Measurements from ENCODE around the gene SORBS1.
A peak's percentile ranks its signal among the peaks of the same experiment; 100 is the strongest.

Gene SORBS1

DNA sequence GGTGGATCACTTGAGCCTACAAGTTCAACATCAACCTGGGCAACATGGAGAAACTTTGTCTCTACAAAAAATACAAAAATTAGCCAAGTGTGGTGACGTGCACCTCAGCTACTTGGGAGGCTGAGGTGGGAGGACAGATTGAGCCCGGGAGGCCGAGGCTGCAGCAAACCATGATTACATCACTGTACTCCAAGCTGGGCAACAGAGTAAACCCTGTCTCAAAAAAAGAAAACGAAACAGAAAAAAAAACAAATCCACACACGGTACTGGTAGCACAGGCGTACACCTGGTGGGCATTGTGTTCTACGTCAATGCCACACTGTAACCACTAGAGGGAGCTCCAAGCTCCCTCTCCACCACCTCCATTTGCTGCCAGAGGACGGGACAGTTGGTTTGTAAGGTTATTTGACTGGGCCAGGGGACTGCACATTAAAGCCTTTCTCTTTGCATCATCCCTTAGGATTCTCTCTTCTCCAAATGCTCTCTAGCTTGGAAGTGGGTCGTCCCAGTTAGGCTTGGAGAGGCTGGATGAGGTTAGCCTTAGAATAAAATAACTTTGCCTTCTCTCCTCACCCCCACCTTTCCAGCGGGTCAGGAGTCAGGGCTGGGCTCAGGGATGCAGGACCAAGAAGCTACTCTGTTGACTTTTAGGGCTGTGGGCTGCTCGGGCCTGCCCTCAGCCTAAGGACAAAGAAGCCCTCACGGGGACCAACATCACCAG is 130.8 kb downstream of the SORBS1 start:
- peak; percentile 55 to 71 (median 64) for DNase-seq

DNA sequence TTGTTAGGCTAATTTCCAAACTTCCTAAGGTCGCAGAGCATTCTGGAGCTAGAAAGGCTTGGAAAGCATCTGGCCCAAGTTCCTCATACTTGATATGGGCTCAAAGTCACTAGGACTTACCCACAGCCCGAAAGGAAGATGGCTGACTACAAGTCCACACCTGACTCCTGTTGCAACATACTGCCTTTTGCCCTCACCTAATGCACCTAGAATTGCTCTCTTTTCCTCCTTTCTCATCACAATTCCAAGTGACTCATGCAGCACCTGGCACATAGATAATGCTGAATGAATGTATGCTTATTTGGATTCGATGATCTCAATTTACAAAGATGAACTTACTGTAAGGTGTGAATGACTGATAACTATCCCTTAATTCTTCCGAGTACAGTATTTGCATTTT is 131.5 kb downstream of the SORBS1 start:
- no peak for DNase-seq

DNA sequence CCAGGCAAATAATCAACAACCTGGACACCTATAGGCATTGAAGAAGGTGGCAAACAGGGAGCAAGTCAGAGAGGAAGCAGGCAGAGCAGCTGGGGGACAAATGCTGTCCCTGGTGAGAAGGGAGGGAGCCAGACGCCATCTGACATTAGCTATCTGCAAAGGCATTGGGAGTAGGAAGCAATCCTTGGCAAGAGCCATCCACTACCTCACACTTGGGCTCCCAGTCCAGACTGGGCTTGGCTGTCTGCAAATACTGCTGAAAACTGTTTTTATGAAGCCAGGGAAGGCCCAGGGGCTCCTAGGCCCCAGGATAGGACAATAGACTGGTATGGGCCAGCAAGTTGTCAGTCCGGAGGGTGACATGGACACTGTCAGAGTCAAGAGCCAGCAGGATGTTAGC is 132.5 kb downstream of the SORBS1 start:
- DNase-seq: no peak

DNA sequence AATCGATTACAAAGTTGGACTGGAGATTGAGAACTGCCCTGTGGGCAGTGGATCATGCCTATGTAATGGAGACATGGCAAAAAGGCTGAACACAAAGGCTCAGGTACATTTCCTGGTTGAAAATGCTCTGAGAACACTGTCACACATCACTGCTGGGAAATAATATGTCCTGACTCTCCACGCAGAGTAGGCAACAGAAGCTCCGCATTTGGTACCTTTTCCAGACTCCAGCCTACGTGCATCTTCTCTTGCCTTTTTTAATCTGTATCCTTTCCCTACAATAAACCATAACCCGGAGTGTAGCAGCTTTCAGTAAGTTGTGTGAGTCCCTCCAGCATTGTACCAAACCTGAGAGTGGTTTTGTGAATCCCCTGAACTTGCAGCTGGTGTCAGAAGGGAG is 134.7 kb downstream of the SORBS1 start:
- no peak for DNase-seq

DNA sequence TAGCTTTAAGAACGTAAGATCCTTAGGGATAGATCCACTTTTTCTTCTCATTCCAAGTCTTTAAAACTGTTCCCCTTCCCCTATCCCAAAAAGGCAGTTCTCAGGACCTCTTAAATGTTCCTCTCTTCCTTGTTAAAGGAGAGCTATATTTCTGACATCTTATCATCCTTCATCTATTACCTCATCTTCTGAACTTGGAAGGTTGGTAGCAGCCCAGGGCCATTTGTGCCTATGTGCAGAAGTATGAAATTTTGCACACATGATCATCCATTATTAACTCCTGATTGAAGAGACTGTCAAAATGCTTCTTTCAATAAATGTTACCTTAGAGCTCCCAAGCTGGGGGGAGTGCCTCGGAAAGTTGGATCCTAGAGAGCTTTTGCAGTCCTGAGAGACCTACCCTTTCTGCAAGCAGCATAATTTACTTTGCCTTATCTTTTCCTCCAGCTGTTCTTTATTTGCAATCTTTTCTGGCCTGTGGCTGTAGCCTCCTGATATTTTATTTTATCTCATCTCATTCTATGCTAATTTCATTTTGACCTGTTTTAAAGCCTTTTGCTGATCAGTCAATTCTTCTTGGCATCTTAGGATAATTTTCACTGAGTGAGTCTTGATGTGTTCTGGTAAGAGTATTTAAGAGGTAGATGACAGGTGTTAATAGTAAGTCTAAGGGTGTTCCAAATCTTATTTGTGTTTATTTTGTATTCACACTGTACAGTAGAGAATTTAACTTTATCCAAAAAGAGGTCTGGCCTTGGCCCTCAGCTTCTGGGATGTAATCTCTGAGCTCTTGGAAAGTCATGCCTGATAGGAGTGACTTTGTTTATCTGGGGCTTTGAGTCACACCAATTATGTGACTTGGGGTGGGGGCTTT is 135.3 kb downstream of the SORBS1 start:
- DNase-seq: no peak

- DNase-seq: no peak
Measured at GRCh38 chr10:95423164-95424005, 137.8 kb downstream of the SORBS1 start.

DNA sequence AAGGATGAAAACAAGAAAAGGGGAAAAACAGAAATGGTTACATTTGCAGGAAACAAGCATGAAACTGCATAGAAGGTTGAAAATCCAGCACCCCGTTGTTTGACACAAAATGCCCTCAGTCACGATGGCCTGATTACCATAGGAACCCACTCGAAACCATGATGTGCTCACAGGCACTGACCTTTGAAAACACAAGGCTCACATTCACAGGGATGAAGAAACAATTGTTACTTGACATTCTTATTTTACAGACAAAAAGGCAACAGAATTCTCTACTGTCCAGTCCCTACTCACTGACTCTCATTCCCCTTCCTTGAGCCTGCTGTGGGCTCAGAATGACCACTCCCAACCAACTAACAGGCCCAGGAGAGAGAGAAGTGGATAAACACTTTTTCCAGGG is 138.9 kb downstream of the SORBS1 start:
- DNase-seq: no peak

GRCh38 chr10:95421782-95422181 is 139.4 kb downstream of the SORBS1 start:
- no peak for DNase-seq

GRCh38 chr10:95419399-95419798 is 141.8 kb downstream of the SORBS1 start:
- DNase-seq: no peak

DNA sequence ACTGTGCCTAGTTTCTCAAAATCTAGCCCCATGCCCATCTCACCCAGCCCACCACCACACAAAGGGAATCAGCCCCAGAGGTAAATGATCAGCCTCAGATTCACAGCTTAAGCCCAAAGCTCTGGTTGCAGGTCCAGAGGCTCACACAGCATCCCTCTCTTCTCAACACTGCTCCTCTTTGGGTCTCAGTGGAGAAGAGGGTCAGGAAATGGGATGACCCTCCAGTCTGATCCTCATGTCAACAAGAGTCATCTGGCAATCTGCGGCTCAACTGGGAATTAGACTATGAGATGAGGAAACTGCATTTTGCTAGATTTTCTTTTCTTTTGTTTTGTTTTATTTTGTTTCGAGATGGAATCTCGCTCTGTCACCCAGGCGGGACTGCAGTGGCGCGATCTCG is 144.2 kb downstream of the SORBS1 start:
- no peak for DNase-seq

GRCh38 chr10:95416270-95416669 is 144.9 kb downstream of the SORBS1 start:
- DNase-seq: no peak

- no peak for DNase-seq
Measured at GRCh38 chr10:95415621-95416031, 145.5 kb downstream of the SORBS1 start.

DNA sequence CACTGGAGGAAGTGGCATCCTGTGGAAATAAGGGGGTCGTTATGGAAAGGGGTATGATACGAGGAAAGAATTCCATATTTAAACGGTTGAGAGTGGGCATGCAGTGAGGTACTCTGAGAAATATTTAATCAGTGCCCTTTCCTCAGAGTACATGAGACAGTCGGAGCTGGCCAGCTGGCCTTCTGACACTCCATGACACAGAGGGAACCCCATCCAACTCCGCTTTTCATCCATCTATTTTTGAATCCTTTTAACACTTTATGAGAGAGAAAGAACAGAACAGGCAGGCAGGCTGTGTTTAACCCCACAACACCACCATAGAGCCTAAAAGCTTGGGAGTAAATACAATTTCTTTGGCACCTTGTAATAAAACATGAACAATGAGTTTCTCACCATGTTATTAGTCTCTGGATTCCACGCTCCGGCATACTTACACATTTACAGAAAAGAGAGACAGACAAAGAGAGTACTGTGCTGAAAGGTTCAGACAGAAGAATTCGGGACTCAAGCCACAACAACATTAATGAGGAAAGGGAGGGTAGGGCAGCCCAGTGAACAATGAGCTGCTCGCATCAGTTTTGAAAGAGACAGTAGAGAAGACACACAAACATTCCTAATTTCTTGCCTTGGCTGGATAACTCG is 146.2 kb downstream of the SORBS1 start:
- DNase-seq: no peak

DNA sequence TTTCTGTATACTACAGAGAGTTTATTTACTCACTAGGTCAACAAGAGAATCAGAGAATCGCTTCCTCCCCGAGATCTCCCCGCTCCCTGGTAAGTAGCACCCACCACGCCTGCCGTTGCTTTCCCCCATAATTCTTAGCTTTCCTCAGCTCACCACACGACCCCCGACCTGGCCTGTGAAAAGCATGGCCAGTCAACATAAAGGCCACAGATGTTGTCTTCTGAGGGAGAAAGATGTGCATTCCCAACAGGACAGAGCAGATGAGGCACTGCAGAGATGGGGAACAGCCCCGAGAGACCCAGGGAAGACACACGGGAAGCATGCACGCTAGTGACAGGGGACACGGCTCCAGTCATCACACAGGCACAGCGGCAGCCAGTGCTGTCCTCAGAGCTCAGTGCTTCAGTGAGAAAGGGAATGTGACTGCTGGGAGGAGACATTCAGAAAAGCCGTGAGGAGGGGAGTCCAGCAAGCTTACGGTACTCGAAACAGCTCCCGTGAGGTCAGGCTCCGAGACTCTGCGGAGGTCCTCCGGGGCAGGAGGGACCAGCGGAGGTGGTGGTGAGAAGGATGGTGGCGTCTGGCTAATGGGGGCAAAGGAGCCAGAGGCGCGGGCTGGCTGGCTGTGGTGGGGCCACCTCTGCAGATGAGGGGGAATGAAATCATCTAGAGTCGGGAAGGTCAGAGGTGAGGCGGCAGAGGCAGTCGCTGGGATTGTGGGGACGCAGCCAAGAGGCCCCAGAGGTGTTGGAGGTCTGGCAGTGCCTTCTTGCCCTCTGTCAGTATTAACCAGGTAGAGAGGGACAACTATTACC is 146.9 kb downstream of the SORBS1 start:
- no peak for DNase-seq

GRCh38 chr10:95413588-95413987 is 147.6 kb downstream of the SORBS1 start:
- DNase-seq: peak; percentile 56 to 69 (median 69)

DNA sequence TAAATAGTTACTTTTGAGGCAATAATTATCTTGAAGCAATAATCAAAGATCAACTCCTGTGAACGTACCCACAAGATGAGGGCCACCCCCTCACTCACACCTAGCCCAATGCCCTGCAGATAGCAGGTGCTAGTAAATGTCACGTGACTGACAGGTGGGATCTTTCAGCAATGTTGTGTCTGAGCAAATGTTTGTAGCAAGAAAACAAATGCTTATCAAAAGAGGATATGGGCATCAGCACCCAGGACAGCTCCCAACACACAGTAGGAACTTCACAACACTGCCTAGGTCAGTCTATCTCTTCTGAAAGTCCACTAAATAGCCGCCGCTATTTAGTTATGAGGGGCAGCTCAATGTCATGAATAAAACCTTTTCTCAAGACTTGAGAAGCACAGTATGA is 149.5 kb downstream of the SORBS1 start:
- DNase-seq: no peak

DNA sequence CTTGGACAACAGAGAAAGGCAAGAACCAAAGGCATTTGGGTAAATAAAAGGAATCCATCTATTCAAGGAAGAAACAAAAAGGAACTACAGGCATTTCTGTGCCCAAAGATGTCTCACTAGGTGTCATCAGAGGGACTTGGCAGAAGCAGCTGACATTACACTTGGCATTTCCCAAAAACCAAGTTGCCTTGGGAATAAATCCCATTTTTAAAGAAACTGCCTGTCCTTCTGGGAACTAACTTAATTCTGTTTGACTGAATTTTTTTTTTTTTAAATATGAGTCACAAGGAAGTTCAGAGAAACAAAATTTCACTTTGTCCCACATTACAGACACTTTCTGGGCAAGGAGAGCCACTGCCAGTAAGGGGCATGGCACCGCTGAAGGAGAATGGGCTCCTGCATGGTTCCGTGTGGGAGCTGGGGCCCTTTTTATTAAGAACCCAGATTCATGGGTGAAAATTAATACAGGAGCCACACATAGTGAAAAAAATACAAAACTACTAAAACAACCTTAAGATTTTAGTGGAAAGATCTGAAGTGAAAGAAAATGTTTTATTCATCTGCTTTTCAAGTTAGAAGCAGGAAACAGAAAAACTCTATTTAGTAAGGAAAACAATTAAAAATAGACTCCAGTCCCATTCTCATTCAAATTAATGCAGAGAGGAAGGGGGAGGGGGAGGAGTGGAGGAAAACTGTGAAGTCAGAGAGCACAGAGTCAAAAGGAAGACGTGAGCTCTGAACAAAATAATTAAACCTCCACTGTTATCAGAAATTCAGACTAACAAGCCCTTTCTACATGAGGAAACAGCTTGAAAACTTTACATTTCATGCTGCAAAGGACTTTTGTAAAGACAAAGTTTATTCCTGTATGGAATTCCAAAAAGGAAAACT is 151.9 kb downstream of the SORBS1 start:
- DNase-seq: peak; percentile 28 to 68 (median 34)

- no peak for DNase-seq
Measured at GRCh38 chr10:95408148-95408960, 152.8 kb downstream of the SORBS1 start.

DNA sequence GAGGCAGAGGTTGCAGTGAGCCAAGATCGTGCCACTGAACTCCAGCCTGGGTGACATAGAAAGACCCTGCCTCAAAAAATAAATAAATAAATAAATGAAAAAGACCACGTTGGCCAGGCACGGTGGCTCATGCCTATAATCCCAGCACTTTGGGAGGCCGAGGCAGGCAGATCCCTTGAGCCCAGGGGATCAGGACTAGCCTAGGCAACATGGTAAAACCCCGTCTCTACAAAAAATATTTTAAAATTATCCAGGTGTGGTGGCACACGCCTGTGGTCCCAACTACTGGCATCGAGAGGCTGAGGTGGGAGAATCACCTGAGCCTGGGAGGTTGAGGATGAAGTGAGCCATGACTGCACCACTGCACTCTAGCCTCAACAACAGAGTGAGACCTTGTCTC is 153.6 kb downstream of the SORBS1 start:
- DNase-seq: no peak
